Endothelial cell of umbilical vein (primary cell): ENCODE data around the gene URM1.

Experiments used
- CTCF ChIP-seq, 2 donors: IDR thresholded peaks; 1 replicate in 1 of 2; 2 replicates in 1 of 2; pipeline ENCODE4 v1.5.1; 2011; ENCODE audit warnings: low read length in 2 of 2, mild to moderate bottlenecking in 2 of 2, moderate library complexity in 2 of 2, control low read depth in 1 of 2, inconsistent platforms in 1 of 2, low read depth in 1 of 2; ENCODE audit not compliant: insufficient read depth in 1 of 2; ENCODE audit errors: extremely low read depth in 1 of 2
- FOS ChIP-seq: IDR thresholded peaks from 2 replicates; pipeline ENCODE4 v1.6.1; 2011; ENCODE audit warnings: mild to moderate bottlenecking, low read length, moderate library complexity, borderline replicate concordance; ENCODE audit not compliant: insufficient read depth
- JUN ChIP-seq: IDR thresholded peaks from 2 replicates; pipeline ENCODE4 v1.6.1; 2011; ENCODE audit warnings: borderline replicate concordance, low read depth; ENCODE audit not compliant: insufficient read length, insufficient read depth
- POLR2A ChIP-seq: IDR thresholded peaks from 2 replicates; pipeline ENCODE4 v1.6.1; 2012; ENCODE audit warnings: low read depth, mild to moderate bottlenecking, control low read depth, low read length
- POLR2AphosphoS5 ChIP-seq: IDR thresholded peaks from 2 replicates; pipeline ENCODE4 v1.6.1; 2012; ENCODE audit warnings: low read depth, mild to moderate bottlenecking, control low read depth, low read length, moderate library complexity; ENCODE audit not compliant: insufficient read depth
- TF ChIP-seq, protein P1 (sequence below): IDR thresholded peaks from 2 replicates; pipeline ENCODE4 v1.6.1; 2011; ENCODE audit not compliant: insufficient read depth, insufficient read length

GRCh38 chr9:128393145-128393775 lies 22.1 kb downstream of the URM1 start:
- no peak for TF ChIP-seq CTCF (IDR thresholded peaks at IDR 0.05; ENCODE audit: extremely low read depth in 1 of 2, insufficient read depth in 1 of 2, low read depth in 1 of 2, low read length in 2 of 2)
- TF ChIP-seq POLR2A, result no peak
- TF ChIP-seq FOS, result no peak
- TF ChIP-seq JUN, result no peak
- TF ChIP-seq, protein P1, sequence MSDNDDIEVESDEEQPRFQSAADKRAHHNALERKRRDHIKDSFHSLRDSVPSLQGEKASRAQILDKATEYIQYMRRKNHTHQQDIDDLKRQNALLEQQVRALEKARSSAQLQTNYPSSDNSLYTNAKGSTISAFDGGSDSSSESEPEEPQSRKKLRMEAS, result no peak
- TF ChIP-seq POLR2AphosphoS5, result no peak
